HG03066 (cell line): ENCODE data around the gene MKLN1.

Experiments used
- ATAC-seq: cut with Tn5 transposase; IDR thresholded peaks from one replicate; pipeline ENCODE4 v1.9.1; 2021; ENCODE audit warnings: low read depth; ENCODE audit not compliant: unreplicated experiment

The MKLN1 gene

DNA sequence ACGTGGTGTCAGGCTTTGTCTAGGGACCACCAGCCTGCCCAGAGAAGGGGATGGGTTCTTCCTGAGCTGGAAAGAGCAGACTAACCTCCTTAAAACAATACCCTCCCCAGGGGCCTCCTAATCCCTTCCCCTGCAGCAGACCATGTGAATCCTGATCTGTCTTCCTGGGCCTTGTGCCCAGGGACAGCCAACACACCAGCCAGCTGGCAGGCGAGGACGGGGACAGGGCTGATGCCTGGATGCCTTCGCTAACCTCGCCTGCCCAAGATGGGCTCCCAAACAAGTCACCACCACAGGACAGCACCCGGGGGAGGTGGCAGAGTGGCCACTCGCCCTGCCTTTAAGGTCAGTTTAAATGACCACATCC lies 211.1 kb downstream of the MKLN1 start:
- ATAC-seq, result no peak

DNA sequence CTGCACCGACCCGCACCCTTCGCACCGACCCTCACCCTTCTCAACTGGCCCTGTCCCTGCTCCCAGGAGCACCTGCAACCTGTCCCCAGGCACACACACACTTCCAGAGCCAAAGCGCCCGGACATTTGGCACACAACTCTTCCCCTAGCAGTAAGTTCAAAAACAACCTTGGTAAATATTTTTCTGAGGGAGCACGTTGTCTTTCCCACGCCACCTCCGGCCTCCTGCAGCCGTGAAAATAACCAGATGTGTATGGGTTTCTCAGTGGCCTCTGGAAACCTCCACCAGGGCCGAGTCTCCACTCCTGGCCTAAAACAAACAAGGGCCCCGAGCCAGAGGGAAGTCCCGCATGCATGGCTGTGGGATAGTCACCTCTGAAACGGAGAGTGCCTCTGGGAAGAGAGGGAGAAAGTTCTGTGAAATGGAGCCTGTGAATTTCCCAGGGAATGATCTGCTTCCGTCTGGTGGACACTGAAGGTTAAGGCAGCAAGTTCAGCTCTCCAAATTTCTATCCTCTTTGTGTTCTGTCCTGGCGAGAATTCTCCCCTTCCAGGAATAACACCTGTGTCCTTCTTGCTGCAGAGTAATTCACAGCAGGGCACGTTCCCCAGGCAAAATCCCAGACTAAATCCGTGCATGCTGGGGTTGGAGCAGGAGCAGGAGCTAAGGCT lies 213.0 kb downstream of the MKLN1 start:
- ATAC-seq, result no peak

DNA sequence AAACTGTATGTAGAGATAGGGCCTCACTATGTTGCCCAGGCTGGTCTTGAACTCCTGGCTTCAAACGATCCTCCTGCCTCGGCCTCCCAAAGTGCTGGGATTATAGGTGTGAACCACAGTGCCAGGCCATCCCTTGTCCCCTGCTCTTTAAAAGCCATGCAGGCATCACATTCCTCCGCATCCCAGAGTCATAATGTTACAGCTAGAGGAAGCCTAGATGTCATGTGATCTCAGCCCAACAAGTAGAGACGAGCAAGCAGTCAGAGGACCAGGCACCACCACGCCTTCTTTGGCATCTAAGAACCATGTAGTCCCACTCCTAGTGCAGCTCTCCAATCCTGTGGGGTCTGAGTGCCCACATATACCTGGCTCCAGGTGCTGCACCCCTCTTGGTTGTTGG lies 215.6 kb downstream of the MKLN1 start:
- ATAC-seq, result no peak

DNA sequence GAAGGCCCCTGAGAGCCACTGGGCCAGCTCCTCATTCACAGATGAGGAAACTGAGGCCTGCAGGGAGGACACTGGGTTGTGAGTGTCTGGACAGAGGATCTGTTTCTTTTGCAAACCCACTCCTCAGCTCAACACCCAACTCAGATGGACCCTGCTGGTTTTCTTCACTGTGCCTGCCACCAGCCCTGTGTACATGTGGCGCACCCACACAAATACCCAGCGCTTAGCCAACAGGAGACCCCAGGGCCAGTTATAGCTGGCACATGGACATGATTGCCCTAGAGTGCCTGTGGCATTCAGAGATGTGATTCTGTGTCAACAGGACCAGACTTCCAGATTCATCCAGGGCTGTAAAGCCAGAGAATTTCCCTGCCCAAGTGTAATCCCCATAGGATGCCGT lies 216.3 kb downstream of the MKLN1 start:
- no peak for ATAC-seq

DNA sequence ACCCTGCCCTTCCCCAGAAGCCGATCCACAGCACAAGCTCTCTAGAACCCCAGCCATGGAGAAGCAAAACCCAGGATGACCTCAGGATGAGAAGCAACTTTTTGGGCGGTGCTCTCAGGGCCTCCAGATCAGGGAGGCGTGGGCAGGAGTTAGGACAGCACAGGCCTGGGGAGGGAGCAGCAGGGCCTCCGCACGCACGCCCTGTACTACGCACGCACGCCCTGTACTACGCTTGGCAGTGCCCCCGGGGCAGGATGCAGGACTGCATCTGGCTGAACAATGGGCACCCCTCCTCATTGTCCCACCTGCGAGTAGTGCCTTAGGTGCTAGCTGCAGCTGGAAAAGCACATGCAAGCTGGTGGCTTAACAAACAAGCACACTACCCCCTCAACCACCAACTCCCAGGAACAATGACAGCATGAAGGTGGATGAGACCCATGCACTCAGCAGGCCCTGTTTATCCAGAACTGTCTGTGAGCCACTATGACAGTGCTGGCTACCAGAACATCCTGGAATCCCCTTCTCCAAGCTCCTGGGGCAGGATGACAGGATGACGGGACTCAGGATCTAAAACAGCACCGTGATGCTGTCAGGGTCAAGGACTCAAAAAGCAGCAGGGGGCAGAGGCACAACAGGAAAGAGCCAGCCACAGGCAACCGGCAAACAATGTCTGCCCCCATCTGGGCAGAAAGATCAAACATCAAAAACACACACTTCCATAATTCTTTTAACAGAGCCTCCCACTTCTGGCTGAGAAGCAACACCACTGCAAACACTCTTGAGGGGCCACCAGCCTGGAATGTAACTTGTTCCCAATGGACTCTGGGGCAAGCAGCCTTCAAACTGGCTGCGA lies 217.0 kb downstream of the MKLN1 start:
- no peak for ATAC-seq

DNA sequence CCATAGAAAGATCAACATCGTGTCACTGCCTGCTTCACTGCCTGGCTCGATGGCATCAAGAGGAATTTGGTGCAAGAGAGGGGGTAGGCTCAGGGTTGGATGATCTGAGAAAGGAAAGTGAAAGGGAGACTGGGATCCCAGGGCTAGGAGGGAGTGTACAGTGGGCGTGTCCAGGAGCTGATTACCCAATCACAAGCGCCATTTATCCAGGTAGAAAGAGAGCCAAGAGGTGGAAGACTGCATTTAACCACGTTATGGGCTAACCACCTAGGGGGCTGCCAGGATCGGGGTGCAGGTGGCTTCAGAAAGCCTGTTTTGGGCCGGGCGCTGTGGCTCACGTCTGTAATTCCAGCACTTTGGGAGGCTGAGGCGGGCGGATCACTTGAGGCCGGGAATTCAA lies 218.4 kb downstream of the MKLN1 start:
- no peak for ATAC-seq
